ENCODE data around the gene ROR1. TPM values are rescaled to one million over a fixed set of nuclear protein-coding genes. Genes with fewer than 3 reads are reported as not detected.

The ROR1 gene
- total RNA-seq, 6 experiments from 2014 or later = 7.4 to 9.4 (median 8.9) TPM

- no peak for DNase-seq
- H3K27me3 Mint-ChIP-seq (ENCODE audit: insufficient read depth) = peaks cover 17% of the 10 kb centered on the region
- no peaks in the 10 kb centered on the region for H3K36me3 Mint-ChIP-seq (ENCODE audit: low read depth)
- H3K9me3 Mint-ChIP-seq = no peaks in the 10 kb centered on the region
- peaks cover 10% of the 10 kb centered on the region; the same call in 1 of the 2 replicates for H3K4me1 Mint-ChIP-seq (ENCODE audit: low read depth)
- no peak for TF ChIP-seq CTCF (IDR thresholded peaks at IDR 0.05)
- no peak overlapping the region for H3K27ac Mint-ChIP-seq
- H3K4me3 Mint-ChIP-seq = no peak overlapping the region
These were observed 25.2 kb upstream of the ROR1 start for GRCh38 chr1:63748641-63749040.

GRCh38 chr1:63750721-63751120 is 23.1 kb upstream of the ROR1 start:
- Mint-ChIP-seq H3K27ac (no peak overlapping the region), H3K4me1 (ENCODE audit: low read depth) (peaks cover 10% of the 10 kb centered on the region; the same call in 1 of the 2 replicates), H3K4me3 (no peak overlapping the region), H3K27me3 (ENCODE audit: insufficient read depth) (peaks cover 14% of the 10 kb centered on the region), H3K36me3 (ENCODE audit: low read depth) (no peaks in the 10 kb centered on the region), H3K9me3 (no peaks in the 10 kb centered on the region)
- no peak for TF ChIP-seq CTCF (IDR thresholded peaks at IDR 0.05)
- no peak for DNase-seq

GRCh38 chr1:63752176-63752575 is 21.6 kb upstream of the ROR1 start:
- no peaks in the 10 kb centered on the region for H3K9me3 Mint-ChIP-seq
- TF ChIP-seq CTCF (IDR thresholded peaks at IDR 0.05) = no peak
- peaks cover 8% of the 10 kb centered on the region; the same call in 1 of the 2 replicates for H3K27me3 Mint-ChIP-seq (ENCODE audit: insufficient read depth)
- no peaks in the 10 kb centered on the region for H3K36me3 Mint-ChIP-seq (ENCODE audit: low read depth)
- no peak for DNase-seq
- H3K4me3 Mint-ChIP-seq = no peak overlapping the region
- no peak overlapping the region for H3K27ac Mint-ChIP-seq
- no peaks in the 10 kb centered on the region for H3K4me1 Mint-ChIP-seq (ENCODE audit: low read depth)

- no peaks in the 10 kb centered on the region for H3K9me3 Mint-ChIP-seq
- no peaks in the 10 kb centered on the region for H3K4me1 Mint-ChIP-seq (ENCODE audit: low read depth)
- DNase-seq = no peak
- peaks cover 8% of the 10 kb centered on the region; the same call in 1 of the 2 replicates for H3K27me3 Mint-ChIP-seq (ENCODE audit: insufficient read depth)
- H3K36me3 Mint-ChIP-seq (ENCODE audit: low read depth) = no peaks in the 10 kb centered on the region
- no peak for TF ChIP-seq CTCF (IDR thresholded peaks at IDR 0.05)
- no peak overlapping the region for H3K4me3 Mint-ChIP-seq
- no peak overlapping the region for H3K27ac Mint-ChIP-seq
These were observed 20.2 kb upstream of the ROR1 start for GRCh38 chr1:63753591-63753990.

GRCh38 chr1:63756839-63757238 is 17.0 kb upstream of the ROR1 start:
- H3K36me3 Mint-ChIP-seq (ENCODE audit: low read depth) = no peaks in the 10 kb centered on the region
- no peak for DNase-seq
- H3K4me1 Mint-ChIP-seq (ENCODE audit: low read depth) = no peaks in the 10 kb centered on the region
- H3K27me3 Mint-ChIP-seq (ENCODE audit: insufficient read depth) = peaks cover 8% of the 10 kb centered on the region; the same call in 1 of the 2 replicates
- no peak overlapping the region for H3K4me3 Mint-ChIP-seq
- no peak for TF ChIP-seq CTCF (IDR thresholded peaks at IDR 0.05)
- no peak overlapping the region for H3K27ac Mint-ChIP-seq
- H3K9me3 Mint-ChIP-seq = no peaks in the 10 kb centered on the region

- H3K4me3 Mint-ChIP-seq = no peak overlapping the region
- peaks cover 8% of the 10 kb centered on the region; the same call in 1 of the 2 replicates for H3K27me3 Mint-ChIP-seq (ENCODE audit: insufficient read depth)
- H3K9me3 Mint-ChIP-seq = no peaks in the 10 kb centered on the region
- no peaks in the 10 kb centered on the region for H3K36me3 Mint-ChIP-seq (ENCODE audit: low read depth)
- no peak overlapping the region for H3K27ac Mint-ChIP-seq
- no peak for TF ChIP-seq CTCF (IDR thresholded peaks at IDR 0.05)
- H3K4me1 Mint-ChIP-seq (ENCODE audit: low read depth) = no peaks in the 10 kb centered on the region
- DNase-seq = no peak
These were observed 16.5 kb upstream of the ROR1 start for GRCh38 chr1:63757334-63757733.
